ENCODE results near the gene DYNLT1. TPM values are rescaled to one million over a fixed set of nuclear protein-coding genes. Genes with fewer than 3 reads are reported as not detected.

Gene DYNLT1
- total and polyA plus RNA-seq, 10 of the 15 experiments (the other 5 are each of a cell fraction or from before 2014, with no cell fraction given): 33.6 to 298 (median 89.2) TPM

GRCh38 chr6:158610319-158610968 lies 34.1 kb downstream of the DYNLT1 start:
- Histone ChIP-seq H3K79me2 (ENCODE audit: control insufficient read depth, insufficient read depth, low read length) (no peaks in the 10 kb centered on the region), H3K27ac (ENCODE audit: control insufficient read depth, insufficient read depth) (no peak overlapping the region), H3K36me3 (ENCODE audit: control insufficient read depth in 2 of 2, insufficient read depth in 2 of 2, low read length in 1 of 2) (peaks cover 12 to 19% of the 10 kb centered on the region in 2 experiments), H3K4me2 (ENCODE audit: control insufficient read depth, insufficient read depth) (no peak overlapping the region), H2AFZ (ENCODE audit: control insufficient read depth, low read depth, low read length) (no peak overlapping the region), H3K4me3 (no peak overlapping the region), H3K27me3 (replicated peaks in 1 of 2; ENCODE audit: control insufficient read depth in 2 of 2, insufficient read depth in 2 of 2, low read length in 1 of 2) (no peaks in the 10 kb centered on the region), H3K9ac (ENCODE audit: control insufficient read depth, insufficient read depth, low read length) (no peak overlapping the region), H3K9me3 (replicated peaks; ENCODE audit: control insufficient read depth, insufficient read depth, low read length) (0 out of 3 replicates have a peak, but pooled peaks cover 1% of the 10 kb centered on the region), H4K20me1 (ENCODE audit: control insufficient read depth, insufficient read depth) (no peaks in the 10 kb centered on the region), H3K4me1 (ENCODE audit: control insufficient read depth, insufficient read depth, low read length) (no peaks in the 10 kb centered on the region)
- ChIA-PET CTCF (interaction anchor here (0.8 to 2.4 kb wide), 2 partner anchors 9 to 397 kb away, joined by 3 to 10 read pairs; no protein-coding TSS in a partner anchor), SMC1A (ENCODE audit: uncharacterized antibody, unreplicated experiment) (interaction anchor here (0.9 to 2.3 kb wide), 3 partner anchors 81 to 396 kb away, joined by 3 to 6 read pairs (median 5); no protein-coding TSS in a partner anchor), RAD21 (ENCODE audit: unreplicated experiment) (no interaction called here), POLR2A (interaction anchor here (0.9 kb wide), 1 partner anchor 147 kb away, joined by 4 read pairs; no protein-coding TSS in a partner anchor)
- 77% methylated on average over 9 of the region's 9 CpGs for WGBS (ENCODE audit: insufficient coverage, insufficient replicate concordance, low lambda C conversion rate, missing lambda C conversion rate)
- ATAC-seq (no peak), FAIRE-seq (no peak), DNase-seq (ENCODE audit: low read depth, low spot score) (no peak)
- intact Hi-C loops (cut with micrococcal nuclease; ENCODE audit: unreplicated experiment) (no loop called here), in situ Hi-C loops (cut with MboI) (no loop called here)
- BruUV-seq (replicated peaks): no TSS peak
- TF ChIP-seq BCL11A (IDR thresholded peaks at IDR 0.05; ENCODE audit: low read depth, low read length) (no peak), TBL1XR1 (IDR thresholded peaks at IDR 0.05; ENCODE audit: low read depth, low read length) (no peak), USF1 (IDR thresholded peaks at IDR 0.05; ENCODE audit: borderline replicate concordance, extremely low read length, insufficient read depth, low read depth, low read length) (no peak), MXI1 (IDR thresholded peaks at IDR 0.05; ENCODE audit: low read depth, low read length) (no peak), PRDM15 (CRISPR knock-in tag; IDR thresholded peaks at IDR 0.05) (no peak), ZBTB33 (IDR thresholded peaks at IDR 0.05) (no peak), ESRRA (IDR thresholded peaks at IDR 0.05; ENCODE audit: low read length) (no peak), EED (IDR thresholded peaks at IDR 0.05; ENCODE audit: low read depth) (no peak), CEBPZ (IDR thresholded peaks at IDR 0.05; ENCODE audit: low read depth, low read length) (no peak), TCF7 (IDR thresholded peaks at IDR 0.05; ENCODE audit: borderline replicate concordance) (no peak), RFX5 (IDR thresholded peaks at IDR 0.05; ENCODE audit: low read depth, low read length) (no peak), NFXL1 (IDR thresholded peaks at IDR 0.05; ENCODE audit: borderline replicate concordance) (no peak), SRF (IDR thresholded peaks at IDR 0.05; ENCODE audit: low read depth in 2 of 2, low read length in 2 of 2) (no peak), KAT2A (conservative IDR thresholded peaks at IDR 0.05; ENCODE audit: control insufficient read depth, low read depth, low read length) (no peak)

Measured in GM12878 (cell line).